IMR-90 (cell line): Measurements from ENCODE around the gene TRNAU1AP. TPM values are rescaled to one million over a fixed set of nuclear protein-coding genes. Genes with fewer than 3 reads are reported as not detected.

ENCODE experiments used
- ATAC-seq: fragments of 200-7000 bp; cut with Tn5 transposase; 2 replicates; pipeline ENCODE4 v1.9.1; 2020; ENCODE audit warnings: low read depth, mild to moderate bottlenecking, moderate library complexity
- BruUV-seq: library from RNA; stranded (reverse); fragments of 400-500 nt; replicated peaks from 2 replicates; lab custom pipeline; 2021; lab: Mats Ljungman, UMichigan
- CTCF ChIA-PET: fragments of 300-600 bp; formaldehyde crosslinking; extraction: SDS; loops from one replicate; lab custom pipeline; 2021; ENCODE audit warnings: antibody characterized with exemption; lab: Yijun Ruan, JAX
- POLR2A ChIA-PET: fragments of 300-600 bp; sonication (Branson Sonifier 250); formaldehyde crosslinking; loops from one replicate; lab custom pipeline; 2022; ENCODE audit warnings: antibody characterized with exemption; ENCODE audit not compliant: unreplicated experiment; lab: Charles Lee
- DNase-seq: peaks from one replicate; pipeline ENCODE4 v3.0.0; 2013
- H2AFZ ChIP-seq: replicated peaks from 2 replicates; pipeline ENCODE3; 2013; ENCODE audit warnings: low read length, mild to moderate bottlenecking; ENCODE audit not compliant: poor library complexity
- H2AK5ac ChIP-seq: 2 replicates; pipeline ENCODE4 v1.6.1; 2013; ENCODE audit warnings: low read depth, low read length, inconsistent platforms
- H2AK9ac ChIP-seq: replicated peaks from 2 replicates; pipeline ENCODE3; 2013; ENCODE audit warnings: mild to moderate bottlenecking, low read depth, low read length, moderate library complexity; ENCODE audit not compliant: poor library complexity
- H2BK120ac ChIP-seq: 2 replicates; pipeline ENCODE4 v1.6.1; 2013; ENCODE audit warnings: low read depth, low read length, inconsistent platforms
- H2BK15ac ChIP-seq: 3 replicates; pipeline ENCODE4 v1.6.1; 2013; ENCODE audit warnings: low read depth, low read length, inconsistent platforms
- H2BK20ac ChIP-seq: 2 replicates; pipeline ENCODE4 v1.6.1; 2013; ENCODE audit warnings: low read depth, mild to moderate bottlenecking, inconsistent platforms, low read length, moderate library complexity
- H2BK5ac ChIP-seq: 2 replicates; pipeline ENCODE4 v1.6.1; 2013; ENCODE audit warnings: mild to moderate bottlenecking, low read depth, low read length, inconsistent platforms; ENCODE audit not compliant: poor library complexity, severe bottlenecking
- H3K14ac ChIP-seq: replicated peaks from 2 replicates; pipeline ENCODE4 v1.6.1; 2013; ENCODE audit warnings: low read depth, low read length, inconsistent platforms
- H3K18ac ChIP-seq: 2 replicates; pipeline ENCODE4 v1.6.1; 2013; ENCODE audit warnings: low read depth, low read length, control low read depth
- H3K23ac ChIP-seq: 2 replicates; pipeline ENCODE4 v1.6.1; 2013; ENCODE audit warnings: low read depth, low read length, inconsistent platforms
- H3K27ac ChIP-seq: 2 replicates; pipeline ENCODE4 v1.5.1; 2013; ENCODE audit warnings: mild to moderate bottlenecking, control low read depth, low read length; ENCODE audit not compliant: insufficient read depth
- H3K27me3 ChIP-seq: 2 replicates; pipeline ENCODE4 v1.6.1; 2013; ENCODE audit warnings: low read length; ENCODE audit not compliant: control insufficient read depth, insufficient read depth
- H3K36me3 ChIP-seq: 2 replicates; pipeline ENCODE4 v1.6.1; 2013; ENCODE audit warnings: low read length, mixed read lengths; ENCODE audit not compliant: control insufficient read depth, insufficient read depth
- H3K4ac ChIP-seq: 2 replicates; pipeline ENCODE4 v1.6.1; 2013; ENCODE audit warnings: low read depth, low read length, inconsistent platforms
- H3K4me1 ChIP-seq: 2 replicates; pipeline ENCODE4 v1.6.1; 2013; ENCODE audit warnings: low read length, mixed read lengths; ENCODE audit not compliant: control insufficient read depth, insufficient read depth
- H3K4me2 ChIP-seq: 2 replicates; pipeline ENCODE4 v1.6.1; 2013; ENCODE audit warnings: low read depth, mild to moderate bottlenecking, control low read depth, low read length, moderate library complexity
- H3K4me3 ChIP-seq: 2 replicates; pipeline ENCODE4 v1.5.1; 2013; ENCODE audit warnings: low read depth, mild to moderate bottlenecking, control low read depth, low read length, moderate library complexity; ENCODE audit not compliant: insufficient read depth
- H3K56ac ChIP-seq: 2 replicates; pipeline ENCODE4 v1.6.1; 2013; ENCODE audit warnings: low read length, inconsistent platforms; ENCODE audit not compliant: insufficient read depth; ENCODE audit errors: extremely low read depth
- H3K79me1 ChIP-seq, 2 experiments: 2 replicates each; pipeline ENCODE4 v1.6.1; 2013; ENCODE audit warnings: low read length in 2 of 2, inconsistent platforms in 1 of 2, low read depth in 1 of 2
- H3K9ac ChIP-seq: 2 replicates; pipeline ENCODE4 v1.6.1; 2013; ENCODE audit warnings: low read depth, low read length, control low read depth
- H3K9me1 ChIP-seq: 2 replicates; pipeline ENCODE4 v1.6.1; 2013; ENCODE audit warnings: low read length, inconsistent platforms; ENCODE audit not compliant: insufficient read depth
- H3K9me3 ChIP-seq: 2 replicates; pipeline ENCODE4 v1.6.1; 2013; ENCODE audit warnings: low read length; ENCODE audit not compliant: control insufficient read depth, insufficient read depth
- H4K20me1 ChIP-seq: 2 replicates; pipeline ENCODE4 v1.6.1; 2013; ENCODE audit warnings: low read length, inconsistent platforms; ENCODE audit not compliant: insufficient read depth
- H4K5ac ChIP-seq: 2 replicates; pipeline ENCODE4 v1.6.1; 2013; ENCODE audit warnings: mild to moderate bottlenecking, low read depth, low read length, control low read depth
- H4K8ac ChIP-seq, 2 experiments: 2 replicates each; pipeline ENCODE4 v1.6.1; 2013; ENCODE audit warnings: low read depth in 2 of 2, low read length in 2 of 2, control low read depth in 1 of 2, inconsistent platforms in 1 of 2
- H4K91ac ChIP-seq: 2 replicates; pipeline ENCODE4 v1.6.1; 2013; ENCODE audit warnings: low read depth, low read length, inconsistent platforms; ENCODE audit not compliant: insufficient read depth
- BHLHE40 ChIP-seq: fragments of 150-350 bp; IDR thresholded peaks from 2 replicates; pipeline ENCODE4 v1.6.1; 2016; ENCODE audit warnings: mild to moderate bottlenecking, low read depth, low read length
- CEBPB ChIP-seq: IDR thresholded peaks from 2 replicates; pipeline ENCODE4 v1.6.1; 2012; ENCODE audit warnings: low read depth, low read length, improper control_type of control experiment
- CHD1 ChIP-seq: IDR thresholded peaks from 2 replicates; pipeline ENCODE4 v1.6.1; 2012; ENCODE audit warnings: low read depth, low read length, improper control_type of control experiment
- FOS ChIP-seq: fragments of 150-350 bp; IDR thresholded peaks from 2 replicates; pipeline ENCODE4 v1.6.1; 2016; ENCODE audit warnings: low read depth, low read length
- MAFK ChIP-seq: IDR thresholded peaks from 2 replicates; pipeline ENCODE4 v1.6.1; 2012; ENCODE audit warnings: low read depth, low read length, improper control_type of control experiment
- MAZ ChIP-seq: IDR thresholded peaks from 2 replicates; pipeline ENCODE4 v1.6.1; 2012; ENCODE audit warnings: low read depth, mild to moderate bottlenecking, low read length, improper control_type of control experiment, moderate library complexity, borderline replicate concordance
- MXI1 ChIP-seq: IDR thresholded peaks from 2 replicates; pipeline ENCODE4 v1.6.1; 2012; ENCODE audit warnings: low read depth, mild to moderate bottlenecking, low read length, moderate library complexity, borderline replicate concordance
- NFE2L2 ChIP-seq: fragments of 150-350 bp; IDR thresholded peaks from 2 replicates; pipeline ENCODE4 v1.6.1; 2016; ENCODE audit warnings: low read depth, mild to moderate bottlenecking, low read length
- POLR2A ChIP-seq: IDR thresholded peaks from 2 replicates; pipeline ENCODE4 v1.6.1; 2012; ENCODE audit warnings: mild to moderate bottlenecking, low read depth, low read length
- RAD21 ChIP-seq: IDR thresholded peaks from 2 replicates; pipeline ENCODE4 v1.6.1; 2012; ENCODE audit warnings: low read length, improper control_type of control experiment
- RCOR1 ChIP-seq: IDR thresholded peaks from 2 replicates; pipeline ENCODE4 v1.6.1; 2012; ENCODE audit warnings: mild to moderate bottlenecking, low read length, improper control_type of control experiment; ENCODE audit not compliant: insufficient replicate concordance
- RFX5 ChIP-seq: IDR thresholded peaks from 2 replicates; pipeline ENCODE4 v1.8.0; 2012; ENCODE audit warnings: low read depth, mild to moderate bottlenecking, low read length, moderate library complexity
- SMC3 ChIP-seq: fragments of 150-350 bp; IDR thresholded peaks from 2 replicates; pipeline ENCODE4 v1.6.1; 2016; ENCODE audit warnings: low read depth, mild to moderate bottlenecking, antibody characterized with exemption, low read length, moderate library complexity
- WGBS, 2 experiments: methylation state at CpG; one replicate each; pipeline versions ENCODE4 v1.1.5 to v1.1.7; 2013; ENCODE audit warnings: missing lambda C conversion rate in 2 of 2; ENCODE audit not compliant: insufficient read length in 1 of 2; ENCODE audit errors: extremely low coverage in 2 of 2; 5-methylcytosine and 5-hydroxymethylcytosine counted together
- dilution Hi-C: fragments of 300-500 bp; cut with HindIII; formaldehyde crosslinking; loops from one replicate; pipeline ENCODE4 v1.14.3; 2018; ENCODE audit warnings: low sequenced_read_pairs; ENCODE audit not compliant: unreplicated experiment
- in situ Hi-C: fragments of 300-500 bp; cut with MboI; formaldehyde crosslinking; loops from 3 replicates; pipeline ENCODE4 v1.14.3; 2019; ENCODE audit warnings: low sequenced_read_pairs, inconsistent platforms, mixed read lengths
- intact Hi-C: fragments of 100-400 bp; cut with micrococcal nuclease; formaldehyde crosslinking; loops from 2 replicates; pipeline ENCODE4 v1.10.0; 2022
- polyA plus RNA-seq, 3 experiments: library from polyadenylated mRNA; depleted of rRNA; stranded (reverse); fragments of >200 nt; gene quantifications; 2 replicates each; pipeline ENCODE4 v1.2.3, GENCODE V29; 2012; ENCODE audit warnings: low replicate concordance in 1 of 3
- total RNA-seq: library from RNA; depleted of rRNA; stranded (reverse); fragments of >200 nt; gene quantifications from 2 replicates; pipeline ENCODE4 v1.2.3, GENCODE V29; 2012
- TF ChIP-seq, protein P1 (sequence below): conservative IDR thresholded peaks from 2 replicates; pipeline ENCODE4 v1.5.1; 2012; ENCODE audit warnings: mild to moderate bottlenecking, low read depth, low read length, improper control_type of control experiment
- TF ChIP-seq, protein P2 (sequence below): fragments of 150-350 bp; IDR thresholded peaks from 2 replicates; pipeline ENCODE4 v1.6.1; 2016; ENCODE audit warnings: low read depth, mild to moderate bottlenecking, low read length, moderate library complexity, borderline replicate concordance
- TF ChIP-seq, protein P3 (sequence below): fragments of 150-350 bp; IDR thresholded peaks from 2 replicates; pipeline ENCODE4 v1.6.1; 2017; ENCODE audit warnings: mild to moderate bottlenecking, antibody characterized with exemption, low read length, low read depth

Gene TRNAU1AP
- total and polyA plus RNA-seq, 2 of the 4 experiments (the other 2 are of a cell fraction) = 23.3 to 23.8 TPM

GRCh38 chr1:28538286-28538685 lies 14.6 kb upstream of the TRNAU1AP start:
- Histone ChIP-seq H3K18ac (no peak overlapping the region), H3K14ac (no peak overlapping the region), H4K8ac (no peak overlapping the region), H2BK15ac (no peak overlapping the region), H2BK20ac (no peak overlapping the region), H3K4me1 (no peaks in the 10 kb centered on the region), H3K36me3 (peaks cover 30% of the 10 kb centered on the region), H3K4me3 (no peak overlapping the region), H3K9me3 (no peaks in the 10 kb centered on the region), H2AFZ (no peak overlapping the region), H2AK5ac (no peak overlapping the region), H2BK5ac (no peak overlapping the region), H3K27me3 (no peaks in the 10 kb centered on the region), H3K27ac (no peak overlapping the region), H2BK120ac (no peak overlapping the region), H3K56ac (no peak overlapping the region), H3K9ac (no peak overlapping the region), H4K5ac (no peak overlapping the region), H4K20me1 (no peaks in the 10 kb centered on the region), H3K23ac (no peak overlapping the region), H2AK9ac (no peak overlapping the region), H3K79me1 (no peaks in the 10 kb centered on the region; a peak in 1 of 4 replicates), H3K9me1 (peaks cover 5% of the 10 kb centered on the region; the same call in 1 of the 2 replicates), H3K4me2 (no peak overlapping the region), H4K91ac (no peak overlapping the region), H3K4ac (no peak overlapping the region)
- ATAC-seq (no peak), DNase-seq (no peak)
- BruUV-seq = TSS peak; percentile 89
- CTCF ChIA-PET = no interaction called here
- in situ Hi-C loops (no loop called here), intact Hi-C loops (no loop called here), dilution Hi-C loops (no loop called here)
- POLR2A ChIA-PET = no interaction called here
- TF ChIP-seq, protein P1, sequence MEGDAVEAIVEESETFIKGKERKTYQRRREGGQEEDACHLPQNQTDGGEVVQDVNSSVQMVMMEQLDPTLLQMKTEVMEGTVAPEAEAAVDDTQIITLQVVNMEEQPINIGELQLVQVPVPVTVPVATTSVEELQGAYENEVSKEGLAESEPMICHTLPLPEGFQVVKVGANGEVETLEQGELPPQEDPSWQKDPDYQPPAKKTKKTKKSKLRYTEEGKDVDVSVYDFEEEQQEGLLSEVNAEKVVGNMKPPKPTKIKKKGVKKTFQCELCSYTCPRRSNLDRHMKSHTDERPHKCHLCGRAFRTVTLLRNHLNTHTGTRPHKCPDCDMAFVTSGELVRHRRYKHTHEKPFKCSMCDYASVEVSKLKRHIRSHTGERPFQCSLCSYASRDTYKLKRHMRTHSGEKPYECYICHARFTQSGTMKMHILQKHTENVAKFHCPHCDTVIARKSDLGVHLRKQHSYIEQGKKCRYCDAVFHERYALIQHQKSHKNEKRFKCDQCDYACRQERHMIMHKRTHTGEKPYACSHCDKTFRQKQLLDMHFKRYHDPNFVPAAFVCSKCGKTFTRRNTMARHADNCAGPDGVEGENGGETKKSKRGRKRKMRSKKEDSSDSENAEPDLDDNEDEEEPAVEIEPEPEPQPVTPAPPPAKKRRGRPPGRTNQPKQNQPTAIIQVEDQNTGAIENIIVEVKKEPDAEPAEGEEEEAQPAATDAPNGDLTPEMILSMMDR = no peak
- TF ChIP-seq RFX5 (no peak), SMC3 (no peak), NFE2L2 (no peak), POLR2A (no peak), MAZ (no peak), CHD1 (no peak), RAD21 (no peak), MXI1 (no peak), CEBPB (no peak), MAFK (no peak), BHLHE40 (no peak), RCOR1 (no peak), FOS (no peak)
- TF ChIP-seq, protein P2, sequence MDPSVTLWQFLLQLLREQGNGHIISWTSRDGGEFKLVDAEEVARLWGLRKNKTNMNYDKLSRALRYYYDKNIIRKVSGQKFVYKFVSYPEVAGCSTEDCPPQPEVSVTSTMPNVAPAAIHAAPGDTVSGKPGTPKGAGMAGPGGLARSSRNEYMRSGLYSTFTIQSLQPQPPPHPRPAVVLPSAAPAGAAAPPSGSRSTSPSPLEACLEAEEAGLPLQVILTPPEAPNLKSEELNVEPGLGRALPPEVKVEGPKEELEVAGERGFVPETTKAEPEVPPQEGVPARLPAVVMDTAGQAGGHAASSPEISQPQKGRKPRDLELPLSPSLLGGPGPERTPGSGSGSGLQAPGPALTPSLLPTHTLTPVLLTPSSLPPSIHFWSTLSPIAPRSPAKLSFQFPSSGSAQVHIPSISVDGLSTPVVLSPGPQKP = no peak
- TF ChIP-seq, protein P3, sequence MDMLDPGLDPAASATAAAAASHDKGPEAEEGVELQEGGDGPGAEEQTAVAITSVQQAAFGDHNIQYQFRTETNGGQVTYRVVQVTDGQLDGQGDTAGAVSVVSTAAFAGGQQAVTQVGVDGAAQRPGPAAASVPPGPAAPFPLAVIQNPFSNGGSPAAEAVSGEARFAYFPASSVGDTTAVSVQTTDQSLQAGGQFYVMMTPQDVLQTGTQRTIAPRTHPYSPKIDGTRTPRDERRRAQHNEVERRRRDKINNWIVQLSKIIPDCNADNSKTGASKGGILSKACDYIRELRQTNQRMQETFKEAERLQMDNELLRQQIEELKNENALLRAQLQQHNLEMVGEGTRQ = no peak
- WGBS, 2 experiments = 100% methylated on average over 3 of the region's 6 CpGs; no CpG with 5 or more reads in 1 of the 2 experiments
